ENCODE measurements around the gene AKAP10.

The AKAP10 gene

GRCh38 chr17:19933628-19934027 is 44.0 kb downstream of the AKAP10 start:
- no peak overlapping the region for H3K4me2 ChIP-seq (ENCODE audit: low read length)
- H3K4me1 ChIP-seq (ENCODE audit: control insufficient read depth, low read depth, low read length) = no peaks in the 10 kb centered on the region
- no peak for DNase-seq
- H3K4ac ChIP-seq (ENCODE audit: low read depth, low read length) = no peak overlapping the region
- no peak overlapping the region for H2BK120ac ChIP-seq (ENCODE audit: low read depth, low read length)
- no peak overlapping the region for H3K56ac ChIP-seq (ENCODE audit: low read length)
- no peak overlapping the region for H3K27ac ChIP-seq (ENCODE audit: low read depth, low read length)
- no peaks in the 10 kb centered on the region for H3K79me2 ChIP-seq (ENCODE audit: control insufficient read depth, insufficient read depth, low read length)
- no peak overlapping the region for H3K4me3 ChIP-seq (ENCODE audit: low read length)
- no peak overlapping the region for H4K8ac ChIP-seq (ENCODE audit: low read depth, low read length)
- peaks cover 5% of the 10 kb centered on the region for H3K36me3 ChIP-seq (ENCODE audit: control insufficient read depth, insufficient read depth, low read length)
- no CpG with 5 or more reads among the region's 5 CpGs for WGBS (ENCODE audit: extremely low coverage, insufficient coverage, low lambda C conversion rate)
- H3K27me3 ChIP-seq (ENCODE audit: insufficient read depth, low read length, poor library complexity) = no peaks in the 10 kb centered on the region
- H2BK5ac ChIP-seq (ENCODE audit: low read length) = no peak overlapping the region
- H4K5ac ChIP-seq (ENCODE audit: low read length) = no peak overlapping the region
- H2BK15ac ChIP-seq (replicated peaks; ENCODE audit: low read depth) = no peak overlapping the region
- no peak overlapping the region for H3K23ac ChIP-seq (ENCODE audit: low read length)
- H2AK5ac ChIP-seq (ENCODE audit: low read length) = no peak overlapping the region
- H3K9ac ChIP-seq (ENCODE audit: low read length) = no peak overlapping the region
- no peak overlapping the region for H3K18ac ChIP-seq (ENCODE audit: low read length)
- no peaks in the 10 kb centered on the region for H3K79me1 ChIP-seq (ENCODE audit: low read length)

- Histone ChIP-seq H3K56ac (ENCODE audit: low read length) (no peak overlapping the region), H3K79me2 (ENCODE audit: control insufficient read depth, insufficient read depth, low read length) (no peaks in the 10 kb centered on the region), H3K79me1 (ENCODE audit: low read length) (no peaks in the 10 kb centered on the region), H2AK5ac (ENCODE audit: low read length) (no peak overlapping the region), H2BK120ac (ENCODE audit: low read depth, low read length) (no peak overlapping the region), H3K4ac (ENCODE audit: low read depth, low read length) (no peak overlapping the region), H2BK5ac (ENCODE audit: low read length) (no peak overlapping the region), H3K4me3 (ENCODE audit: low read length) (no peak overlapping the region), H3K27me3 (ENCODE audit: insufficient read depth, low read length, poor library complexity) (no peaks in the 10 kb centered on the region), H3K18ac (ENCODE audit: low read length) (no peak overlapping the region), H3K27ac (ENCODE audit: low read depth, low read length) (no peak overlapping the region), H2BK15ac (replicated peaks; ENCODE audit: low read depth) (no peak overlapping the region), H3K9ac (ENCODE audit: low read length) (no peak overlapping the region), H3K36me3 (ENCODE audit: control insufficient read depth, insufficient read depth, low read length) (peaks cover 5% of the 10 kb centered on the region), H4K5ac (ENCODE audit: low read length) (no peak overlapping the region), H3K4me1 (ENCODE audit: control insufficient read depth, low read depth, low read length) (no peaks in the 10 kb centered on the region), H3K4me2 (ENCODE audit: low read length) (no peak overlapping the region), H3K23ac (ENCODE audit: low read length) (no peak overlapping the region), H4K8ac (ENCODE audit: low read depth, low read length) (no peak overlapping the region)
- no CpG with 5 or more reads among the region's 5 CpGs for WGBS (ENCODE audit: extremely low coverage, insufficient coverage, low lambda C conversion rate)
- no peak for DNase-seq
Observed at GRCh38 chr17:19933221-19933620, 44.4 kb downstream of the AKAP10 start.

GRCh38 chr17:19928299-19928698 is 49.3 kb downstream of the AKAP10 start:
- H3K36me3 ChIP-seq (ENCODE audit: control insufficient read depth, insufficient read depth, low read length) = peaks cover 2% of the 10 kb centered on the region
- no peak overlapping the region for H3K27ac ChIP-seq (ENCODE audit: low read depth, low read length)
- no CpG with 5 or more reads among the region's 4 CpGs for WGBS (ENCODE audit: extremely low coverage, insufficient coverage, low lambda C conversion rate)

GRCh38 chr17:19915245-19915978 is 62.2 kb downstream of the AKAP10 start:
- no peak overlapping the region for H2BK120ac ChIP-seq (ENCODE audit: low read depth, low read length)
- H3K9ac ChIP-seq (ENCODE audit: low read length) = no peak overlapping the region
- no peak overlapping the region for H3K18ac ChIP-seq (ENCODE audit: low read length)
- no peak overlapping the region for H2BK15ac ChIP-seq (replicated peaks; ENCODE audit: low read depth)
- no peak overlapping the region for H3K56ac ChIP-seq (ENCODE audit: low read length)
- DNase-seq = no peak
- no CpG with 5 or more reads among the region's 2 CpGs for WGBS (ENCODE audit: extremely low coverage, insufficient coverage, low lambda C conversion rate)
- H2AK5ac ChIP-seq (ENCODE audit: low read length) = no peak overlapping the region
- H3K79me1 ChIP-seq (ENCODE audit: low read length) = no peaks in the 10 kb centered on the region
- H3K4me2 ChIP-seq (ENCODE audit: low read length) = no peak overlapping the region
- no peaks in the 10 kb centered on the region for H3K4me1 ChIP-seq (ENCODE audit: control insufficient read depth, low read depth, low read length)
- H3K27ac ChIP-seq (ENCODE audit: low read depth, low read length) = no peak overlapping the region
- no peak overlapping the region for H4K5ac ChIP-seq (ENCODE audit: low read length)
- no peak overlapping the region for H4K8ac ChIP-seq (ENCODE audit: low read depth, low read length)
- no peaks in the 10 kb centered on the region for H3K79me2 ChIP-seq (ENCODE audit: control insufficient read depth, insufficient read depth, low read length)
- H3K4ac ChIP-seq (ENCODE audit: low read depth, low read length) = no peak overlapping the region
- H3K23ac ChIP-seq (ENCODE audit: low read length) = no peak overlapping the region
- peaks cover 2% of the 10 kb centered on the region for H3K36me3 ChIP-seq (ENCODE audit: control insufficient read depth, insufficient read depth, low read length)
- H2BK5ac ChIP-seq (ENCODE audit: low read length) = no peak overlapping the region
- H3K27me3 ChIP-seq (ENCODE audit: insufficient read depth, low read length, poor library complexity) = no peaks in the 10 kb centered on the region
- H3K4me3 ChIP-seq (ENCODE audit: low read length) = no peak overlapping the region

More at GRCh38 chr17:19928299-19928698, 49.3 kb downstream of the AKAP10 start:
- no peak overlapping the region for H4K8ac ChIP-seq (ENCODE audit: low read depth, low read length)
- H3K9ac ChIP-seq (ENCODE audit: low read length) = no peak overlapping the region
- no peak for DNase-seq
- H3K23ac ChIP-seq (ENCODE audit: low read length) = no peak overlapping the region
- H3K56ac ChIP-seq (ENCODE audit: low read length) = no peak overlapping the region
- no peaks in the 10 kb centered on the region for H3K27me3 ChIP-seq (ENCODE audit: insufficient read depth, low read length, poor library complexity)
- H3K79me1 ChIP-seq (ENCODE audit: low read length) = no peaks in the 10 kb centered on the region
- no peak overlapping the region for H4K5ac ChIP-seq (ENCODE audit: low read length)
- no peak overlapping the region for H3K4me3 ChIP-seq (ENCODE audit: low read length)
- H3K18ac ChIP-seq (ENCODE audit: low read length) = no peak overlapping the region
- H3K4me2 ChIP-seq (ENCODE audit: low read length) = no peak overlapping the region
- H2BK15ac ChIP-seq (replicated peaks; ENCODE audit: low read depth) = no peak overlapping the region
- H3K79me2 ChIP-seq (ENCODE audit: control insufficient read depth, insufficient read depth, low read length) = no peaks in the 10 kb centered on the region
- no peak overlapping the region for H3K4ac ChIP-seq (ENCODE audit: low read depth, low read length)
- no peak overlapping the region for H2BK120ac ChIP-seq (ENCODE audit: low read depth, low read length)
- H3K4me1 ChIP-seq (ENCODE audit: control insufficient read depth, low read depth, low read length) = no peaks in the 10 kb centered on the region
- no peak overlapping the region for H2BK5ac ChIP-seq (ENCODE audit: low read length)
- no peak overlapping the region for H2AK5ac ChIP-seq (ENCODE audit: low read length)

- Histone ChIP-seq H2BK5ac (ENCODE audit: low read length) (no peak overlapping the region), H3K23ac (ENCODE audit: low read length) (no peak overlapping the region), H3K56ac (ENCODE audit: low read length) (no peak overlapping the region), H3K79me2 (ENCODE audit: control insufficient read depth, insufficient read depth, low read length) (no peaks in the 10 kb centered on the region), H2BK120ac (ENCODE audit: low read depth, low read length) (no peak overlapping the region), H3K4ac (ENCODE audit: low read depth, low read length) (no peak overlapping the region), H3K27ac (ENCODE audit: low read depth, low read length) (no peak overlapping the region), H2AK5ac (ENCODE audit: low read length) (no peak overlapping the region), H3K4me2 (ENCODE audit: low read length) (no peak overlapping the region), H3K9ac (ENCODE audit: low read length) (no peak overlapping the region), H3K36me3 (ENCODE audit: control insufficient read depth, insufficient read depth, low read length) (peaks cover 4% of the 10 kb centered on the region), H3K4me1 (ENCODE audit: control insufficient read depth, low read depth, low read length) (no peaks in the 10 kb centered on the region), H4K8ac (ENCODE audit: low read depth, low read length) (no peak overlapping the region), H3K79me1 (ENCODE audit: low read length) (no peaks in the 10 kb centered on the region), H4K5ac (ENCODE audit: low read length) (no peak overlapping the region), H3K27me3 (ENCODE audit: insufficient read depth, low read length, poor library complexity) (no peaks in the 10 kb centered on the region), H2BK15ac (replicated peaks; ENCODE audit: low read depth) (no peak overlapping the region), H3K18ac (ENCODE audit: low read length) (no peak overlapping the region), H3K4me3 (ENCODE audit: low read length) (no peak overlapping the region)
- WGBS (ENCODE audit: extremely low coverage, insufficient coverage, low lambda C conversion rate) = 100% methylated on average over 1 of the region's 2 CpGs
- DNase-seq = peak; percentile 22
Observed at GRCh38 chr17:19911033-19911432, 66.6 kb downstream of the AKAP10 start.

GRCh38 chr17:19909139-19909538 is 68.5 kb downstream of the AKAP10 start:
- H3K9ac ChIP-seq (ENCODE audit: low read length) = no peak overlapping the region
- no peak overlapping the region for H4K8ac ChIP-seq (ENCODE audit: low read depth, low read length)
- no peak overlapping the region for H3K4me2 ChIP-seq (ENCODE audit: low read length)
- H2BK5ac ChIP-seq (ENCODE audit: low read length) = no peak overlapping the region
- H3K4me3 ChIP-seq (ENCODE audit: low read length) = no peak overlapping the region
- H3K4me1 ChIP-seq (ENCODE audit: control insufficient read depth, low read depth, low read length) = no peaks in the 10 kb centered on the region
- H3K79me2 ChIP-seq (ENCODE audit: control insufficient read depth, insufficient read depth, low read length) = no peaks in the 10 kb centered on the region
- no peak overlapping the region for H3K27ac ChIP-seq (ENCODE audit: low read depth, low read length)
- no peak overlapping the region for H3K56ac ChIP-seq (ENCODE audit: low read length)
- DNase-seq = no peak
- no peak overlapping the region for H2BK15ac ChIP-seq (replicated peaks; ENCODE audit: low read depth)
- no peak overlapping the region for H2AK5ac ChIP-seq (ENCODE audit: low read length)
- H3K79me1 ChIP-seq (ENCODE audit: low read length) = no peaks in the 10 kb centered on the region
- H3K27me3 ChIP-seq (ENCODE audit: insufficient read depth, low read length, poor library complexity) = no peaks in the 10 kb centered on the region
- no peak overlapping the region for H3K23ac ChIP-seq (ENCODE audit: low read length)
- no peak overlapping the region for H3K4ac ChIP-seq (ENCODE audit: low read depth, low read length)
- H2BK120ac ChIP-seq (ENCODE audit: low read depth, low read length) = no peak overlapping the region
- WGBS (ENCODE audit: extremely low coverage, insufficient coverage, low lambda C conversion rate) = 100% methylated on average over 1 of the region's 6 CpGs
- H4K5ac ChIP-seq (ENCODE audit: low read length) = no peak overlapping the region
- H3K18ac ChIP-seq (ENCODE audit: low read length) = no peak overlapping the region
- H3K36me3 ChIP-seq (ENCODE audit: control insufficient read depth, insufficient read depth, low read length) = peaks cover 4% of the 10 kb centered on the region
